Neural crest cell (in vitro differentiated cells): ENCODE results near the gene GPN2. TPM values are rescaled to one million over a fixed set of nuclear protein-coding genes. Genes with fewer than 3 reads are reported as not detected.
"Not testable (repeated sequence)": the region's sequence is repeated elsewhere in the genome, so short reads cannot be mapped to it uniquely, and the experiment has no call there.

ENCODE experiments used
- DNase-seq: peaks from one replicate; pipeline ENCODE4 v3.0.0; 2021; ENCODE audit warnings: low read depth, mixed read lengths, low spot score
- H3K27ac Mint-ChIP-seq: one replicate; pipeline ENCODE4 v1.8.0; 2021; ENCODE audit warnings: mild to moderate bottlenecking, mixed read lengths; ENCODE audit not compliant: unreplicated experiment
- H3K27me3 Mint-ChIP-seq: 2 replicates; pipeline ENCODE4 v1.8.0; 2021; ENCODE audit warnings: low read depth, mild to moderate bottlenecking, mixed read lengths
- H3K36me3 Mint-ChIP-seq: 2 replicates; pipeline ENCODE4 v1.8.0; 2021; ENCODE audit warnings: low read depth, mild to moderate bottlenecking, mixed read lengths
- H3K4me1 Mint-ChIP-seq: 2 replicates; pipeline ENCODE4 v1.8.0; 2021; ENCODE audit warnings: mixed read lengths
- H3K4me3 Mint-ChIP-seq: one replicate; pipeline ENCODE4 v1.8.0; 2021; ENCODE audit warnings: mild to moderate bottlenecking, mixed read lengths
- H3K9me3 Mint-ChIP-seq: 2 replicates; pipeline ENCODE4 v1.8.0; 2021; ENCODE audit warnings: mixed read lengths
- total RNA-seq: library from RNA; stranded (reverse); gene quantifications from 2 replicates; pipeline ENCODE4 v1.2.1, GENCODE V29; 2021
- TF ChIP-seq, protein P1 (sequence below): fragments of 200-600 bp; sonication (generic); conservative IDR thresholded peaks from 2 replicates; pipeline ENCODE4 v1.5.0; 2021; ENCODE audit warnings: antibody characterized with exemption, mild to moderate bottlenecking

GPN2 gene
- total RNA-seq, 1 donor from 2014 or later = 31.7 TPM

DNA sequence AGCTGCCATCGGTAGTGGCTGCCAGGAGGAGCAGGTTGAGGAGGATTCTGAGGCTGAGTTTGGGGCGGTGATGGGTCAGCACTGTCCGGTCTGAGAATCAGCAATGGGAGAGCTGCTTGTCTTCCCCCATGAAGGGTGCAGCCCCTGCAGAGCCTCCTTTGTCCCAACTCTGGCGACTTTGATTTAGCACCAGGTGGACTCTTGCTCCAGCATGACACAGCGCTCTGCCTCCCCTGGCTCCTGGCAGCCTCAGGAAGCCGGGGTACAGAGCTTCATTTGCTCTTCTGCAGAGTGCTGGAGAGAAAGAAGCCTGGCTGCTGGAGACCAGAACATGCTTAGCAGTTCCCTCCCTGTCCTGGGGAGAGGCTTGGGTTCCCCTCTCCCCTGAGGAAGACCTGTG, 50.3 kb downstream of the GPN2 start:
- Mint-ChIP-seq H3K4me1 (no peaks in the 10 kb centered on the region), H3K27ac (no peak overlapping the region), H3K27me3 (no peaks in the 10 kb centered on the region), H3K4me3 (no peak overlapping the region), H3K9me3 (no peaks in the 10 kb centered on the region), H3K36me3 (peaks cover 14% of the 10 kb centered on the region)
- TF ChIP-seq, protein P1, sequence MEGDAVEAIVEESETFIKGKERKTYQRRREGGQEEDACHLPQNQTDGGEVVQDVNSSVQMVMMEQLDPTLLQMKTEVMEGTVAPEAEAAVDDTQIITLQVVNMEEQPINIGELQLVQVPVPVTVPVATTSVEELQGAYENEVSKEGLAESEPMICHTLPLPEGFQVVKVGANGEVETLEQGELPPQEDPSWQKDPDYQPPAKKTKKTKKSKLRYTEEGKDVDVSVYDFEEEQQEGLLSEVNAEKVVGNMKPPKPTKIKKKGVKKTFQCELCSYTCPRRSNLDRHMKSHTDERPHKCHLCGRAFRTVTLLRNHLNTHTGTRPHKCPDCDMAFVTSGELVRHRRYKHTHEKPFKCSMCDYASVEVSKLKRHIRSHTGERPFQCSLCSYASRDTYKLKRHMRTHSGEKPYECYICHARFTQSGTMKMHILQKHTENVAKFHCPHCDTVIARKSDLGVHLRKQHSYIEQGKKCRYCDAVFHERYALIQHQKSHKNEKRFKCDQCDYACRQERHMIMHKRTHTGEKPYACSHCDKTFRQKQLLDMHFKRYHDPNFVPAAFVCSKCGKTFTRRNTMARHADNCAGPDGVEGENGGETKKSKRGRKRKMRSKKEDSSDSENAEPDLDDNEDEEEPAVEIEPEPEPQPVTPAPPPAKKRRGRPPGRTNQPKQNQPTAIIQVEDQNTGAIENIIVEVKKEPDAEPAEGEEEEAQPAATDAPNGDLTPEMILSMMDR = no peak
- no peak for DNase-seq

DNA sequence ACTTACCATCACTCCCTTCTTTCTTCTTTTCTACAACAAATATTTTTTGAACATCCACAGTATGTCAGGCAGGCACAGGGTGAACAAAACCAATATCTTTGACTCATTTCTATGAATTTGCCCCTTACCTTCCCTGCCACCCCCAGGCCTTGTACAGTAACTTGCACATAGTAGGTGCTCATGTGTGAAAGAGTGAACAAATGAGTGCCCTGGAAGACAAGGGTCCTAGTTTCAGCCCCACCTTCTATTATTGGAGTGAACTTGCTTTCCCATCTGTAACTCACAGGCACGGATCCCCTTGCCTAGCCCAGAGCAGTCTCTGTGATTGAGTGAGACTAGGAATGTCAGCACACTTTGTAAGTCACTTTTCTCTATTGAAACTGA, 50.8 kb downstream of the GPN2 start:
- Mint-ChIP-seq H3K27me3 (no peaks in the 10 kb centered on the region), H3K4me3 (no peak overlapping the region), H3K36me3 (peaks cover 18% of the 10 kb centered on the region), H3K27ac (no peak overlapping the region), H3K9me3 (no peaks in the 10 kb centered on the region), H3K4me1 (no peaks in the 10 kb centered on the region)
- DNase-seq = no peak
- TF ChIP-seq, protein P1 = no peak

DNA sequence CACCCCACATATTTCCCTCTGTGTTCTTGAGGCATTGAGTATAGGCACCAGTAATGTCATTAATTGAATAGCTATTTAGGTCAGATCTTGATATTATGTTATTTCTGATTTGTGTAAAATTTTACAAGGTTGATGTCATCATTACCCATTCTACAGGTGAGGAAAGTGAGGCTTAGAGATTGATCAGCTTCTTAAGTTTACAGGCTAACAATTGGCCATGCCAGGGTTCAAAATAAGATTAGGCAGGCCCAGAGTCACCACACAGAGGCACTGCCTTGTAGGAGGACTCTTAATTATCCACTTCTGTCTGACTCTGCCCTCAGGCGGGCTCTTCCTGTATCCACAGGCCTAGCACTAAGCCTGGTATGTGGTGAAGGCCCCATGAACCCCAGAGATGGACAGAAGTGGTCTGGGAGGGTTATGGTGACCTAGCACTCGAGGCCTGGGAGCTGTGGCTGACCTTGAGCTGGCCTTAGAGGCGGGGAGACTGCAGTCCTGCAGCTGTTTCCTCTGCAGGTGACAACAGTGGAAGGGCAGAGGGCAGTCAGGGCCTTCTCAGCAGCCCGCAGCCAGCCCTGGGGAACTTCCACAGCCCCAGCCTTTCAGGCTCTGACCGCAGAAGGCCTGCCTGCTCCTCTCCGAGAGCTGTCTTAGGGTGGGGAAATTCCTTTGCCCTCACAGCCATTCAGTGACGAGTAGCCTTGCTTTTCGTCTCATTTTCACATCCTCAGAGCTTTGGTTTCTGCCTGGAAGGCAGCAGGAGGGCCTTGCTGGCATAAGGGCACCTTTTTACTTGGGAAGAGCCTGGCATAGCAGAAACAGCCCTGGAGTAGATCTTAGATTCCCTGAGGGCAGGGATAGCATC, 51.4 kb downstream of the GPN2 start:
- Mint-ChIP-seq H3K4me3 (no peak overlapping the region), H3K27ac (no peak overlapping the region), H3K9me3 (no peaks in the 10 kb centered on the region), H3K27me3 (no peaks in the 10 kb centered on the region), H3K36me3 (peaks cover 19% of the 10 kb centered on the region), H3K4me1 (no peaks in the 10 kb centered on the region)
- TF ChIP-seq, protein P1 = no peak
- DNase-seq = no peak

DNA sequence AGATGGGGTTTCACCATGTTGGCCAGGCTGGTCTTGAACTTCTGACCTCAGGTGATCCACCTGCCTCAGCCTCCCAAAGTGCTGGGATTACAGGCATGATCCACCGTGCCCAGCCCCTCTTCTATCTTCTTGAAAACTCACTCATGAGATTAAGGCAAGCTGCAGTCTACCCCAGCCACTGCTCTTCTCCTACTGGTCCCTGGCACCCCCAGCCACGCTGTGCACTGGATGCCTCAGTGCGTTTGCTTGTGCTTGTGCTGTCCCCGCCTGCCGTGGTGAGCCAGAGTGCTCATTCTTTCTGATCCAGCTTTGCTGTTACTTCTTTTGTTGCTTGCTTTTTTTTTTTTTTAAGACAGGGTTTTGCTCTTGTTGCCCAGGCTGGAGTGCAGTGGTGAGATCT, 52.4 kb downstream of the GPN2 start:
- H3K36me3 Mint-ChIP-seq = peaks cover 19% of the 10 kb centered on the region
- H3K27me3 Mint-ChIP-seq, H3K9me3 Mint-ChIP-seq, H3K4me3 Mint-ChIP-seq, H3K4me1 Mint-ChIP-seq, DNase-seq, H3K27ac Mint-ChIP-seq: not testable (repeated sequence)

DNA sequence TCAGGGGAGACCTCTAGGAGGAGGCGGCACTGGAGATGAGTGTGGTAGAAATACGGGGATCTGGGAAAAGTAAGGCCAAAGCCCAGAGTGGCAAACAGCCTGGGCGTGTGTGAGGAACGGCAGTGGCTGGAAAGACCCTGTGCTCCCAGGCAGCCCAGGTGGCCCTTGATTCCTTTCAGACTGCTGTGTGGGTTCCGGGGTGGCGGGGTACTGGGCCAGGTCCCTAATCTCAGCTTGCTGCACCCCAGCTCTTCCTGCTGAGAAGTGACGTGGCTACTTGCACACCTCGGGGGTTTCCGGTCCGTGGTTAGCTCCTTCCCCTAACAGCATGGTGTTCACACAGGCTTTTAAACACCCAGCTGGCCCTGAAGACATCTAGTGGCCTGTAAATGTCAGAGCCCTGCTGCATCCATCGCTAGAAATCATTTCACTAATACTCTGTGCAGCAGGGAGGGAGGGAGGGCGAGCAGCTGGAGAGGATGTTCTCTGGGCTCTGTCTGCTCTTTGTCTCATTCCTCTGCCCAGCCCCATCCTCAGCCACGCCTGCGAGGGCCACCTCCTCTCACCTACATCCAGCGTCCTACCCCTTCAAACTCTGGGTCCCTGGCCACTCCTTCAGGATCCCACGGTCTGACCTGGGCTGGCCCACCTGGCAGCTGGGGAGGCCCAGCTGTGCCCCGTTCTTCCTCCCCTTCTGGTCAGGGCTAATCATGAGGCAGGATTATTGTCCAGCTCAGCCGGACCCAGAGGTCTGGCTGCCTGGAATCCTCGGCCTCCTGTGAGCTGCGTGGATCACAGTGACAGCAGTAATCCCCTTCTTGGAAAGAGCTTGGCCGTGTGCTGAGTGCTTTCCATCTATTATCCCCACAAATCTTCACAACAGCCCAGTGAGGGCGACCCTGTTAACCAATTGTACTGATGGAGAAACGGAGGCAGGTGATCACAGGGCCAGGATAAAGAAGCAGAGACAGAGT, 56.4 kb downstream of the GPN2 start:
- Mint-ChIP-seq H3K27ac (no peak overlapping the region), H3K36me3 (peaks cover 19% of the 10 kb centered on the region), H3K9me3 (no peaks in the 10 kb centered on the region), H3K27me3 (no peaks in the 10 kb centered on the region), H3K4me3 (no peak overlapping the region), H3K4me1 (peaks cover 10% of the 10 kb centered on the region)
- DNase-seq = no peak
- TF ChIP-seq, protein P1 = no peak
